GM21528 (cell line): ENCODE data around the gene ZDHHC22.

Experiments
- ATAC-seq: cut with Tn5 transposase; IDR thresholded peaks from one replicate; pipeline ENCODE4 v1.9.1; 2021; ENCODE audit warnings: mild to moderate bottlenecking, moderate library complexity; ENCODE audit not compliant: unreplicated experiment, low FRiP score

ZDHHC22 gene

GRCh38 chr14:77131206-77131605, 10.4 kb downstream of the ZDHHC22 start:
- no peak for ATAC-seq

DNA sequence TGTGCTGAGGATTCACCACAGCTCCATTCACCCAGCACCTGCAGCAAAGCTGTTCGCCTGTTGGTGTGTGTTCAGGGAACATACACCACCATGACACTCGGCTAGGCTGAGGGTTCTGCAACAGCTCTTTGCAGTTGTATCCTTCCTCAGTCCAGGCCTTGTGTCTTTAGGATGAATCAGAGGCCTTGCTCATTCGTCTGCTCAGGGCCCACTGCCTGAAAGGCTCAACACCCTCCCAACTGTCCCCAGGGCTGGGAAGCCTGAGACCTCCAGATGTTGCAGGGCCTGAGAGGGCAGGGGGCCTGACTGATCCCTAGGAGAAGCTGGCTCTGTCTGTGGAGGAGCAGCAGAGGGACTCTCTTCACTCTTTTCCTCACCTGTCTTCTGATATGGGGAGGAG, 11.2 kb downstream of the ZDHHC22 start:
- no peak for ATAC-seq

- no peak for ATAC-seq
These were observed 13.1 kb downstream of the ZDHHC22 start for GRCh38 chr14:77128414-77128891.

GRCh38 chr14:77126461-77126990, 15.1 kb downstream of the ZDHHC22 start:
- no peak for ATAC-seq

DNA sequence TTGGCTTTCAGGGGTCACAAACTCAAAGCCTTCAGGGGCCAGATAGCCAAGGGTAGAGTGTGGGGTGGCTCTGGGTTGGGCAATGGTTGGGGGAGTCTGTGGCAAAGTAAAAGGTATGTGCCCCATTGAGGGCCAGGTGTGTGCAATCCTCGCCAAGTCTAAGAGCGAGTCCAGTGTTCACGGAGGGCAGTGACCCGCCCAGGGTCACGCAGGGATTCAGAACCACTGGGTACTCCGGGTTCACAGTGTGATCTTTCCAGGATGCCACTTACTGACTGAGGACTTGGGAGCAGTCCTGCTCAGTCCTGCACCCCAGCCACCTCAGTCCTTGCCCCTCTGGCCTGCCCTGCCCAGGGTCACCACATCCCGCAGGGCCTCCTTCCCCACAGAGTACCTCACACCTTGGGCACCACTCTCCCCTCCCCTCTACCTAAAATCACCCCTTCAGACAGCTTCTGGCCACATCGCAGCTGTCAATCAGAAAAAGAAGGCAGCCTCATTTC, 15.7 kb downstream of the ZDHHC22 start:
- no peak for ATAC-seq

GRCh38 chr14:77125281-77125801, 16.2 kb downstream of the ZDHHC22 start:
- no peak for ATAC-seq

DNA sequence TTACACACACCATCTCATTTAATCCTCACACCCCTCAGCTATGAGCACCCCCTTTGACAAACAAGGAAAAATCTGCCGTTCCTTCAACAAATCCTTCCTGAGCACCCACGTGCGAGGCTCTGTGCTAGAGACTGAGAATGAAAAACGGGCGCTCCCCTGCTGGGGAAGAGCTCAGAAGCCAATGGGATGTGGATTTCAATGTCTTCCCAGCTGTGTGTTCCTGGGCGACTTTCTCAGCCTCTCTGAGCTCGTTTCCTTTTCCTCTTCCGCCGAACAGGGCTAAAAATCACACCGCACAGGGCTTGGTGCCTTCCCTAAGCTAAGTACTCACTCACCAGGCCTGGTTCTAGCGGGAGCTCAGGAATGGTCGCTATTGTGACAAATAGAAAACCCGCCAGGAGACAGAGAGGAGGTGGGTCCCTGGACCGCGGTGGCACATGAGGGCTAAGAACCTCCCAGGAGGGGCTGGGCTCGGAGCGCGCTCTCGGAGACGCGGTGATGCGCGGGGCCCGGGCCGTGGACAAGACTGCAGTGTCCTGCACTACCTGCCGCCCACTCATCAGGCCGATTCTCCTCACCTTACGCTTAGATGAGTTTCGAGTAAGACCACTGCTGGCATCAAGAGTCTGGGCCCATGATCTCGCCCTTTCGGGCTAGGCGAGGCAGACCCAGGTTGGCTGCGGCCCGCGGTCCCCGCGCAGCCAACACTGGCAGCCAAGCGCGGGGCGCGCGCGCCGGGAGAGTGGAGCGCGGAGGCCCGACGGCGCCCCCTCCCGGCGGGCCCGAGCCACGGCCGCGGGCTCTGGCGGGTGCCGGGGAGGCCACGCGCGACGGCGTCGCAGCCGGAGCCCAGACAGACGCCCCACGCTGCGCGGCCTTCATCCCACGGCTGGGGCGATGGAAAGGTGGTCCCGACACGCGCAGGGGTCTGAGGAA, 17.0 kb downstream of the ZDHHC22 start:
- ATAC-seq, result no peak

- ATAC-seq, result no peak
These were observed 17.9 kb downstream of the ZDHHC22 start for GRCh38 chr14:77123381-77124325.

DNA sequence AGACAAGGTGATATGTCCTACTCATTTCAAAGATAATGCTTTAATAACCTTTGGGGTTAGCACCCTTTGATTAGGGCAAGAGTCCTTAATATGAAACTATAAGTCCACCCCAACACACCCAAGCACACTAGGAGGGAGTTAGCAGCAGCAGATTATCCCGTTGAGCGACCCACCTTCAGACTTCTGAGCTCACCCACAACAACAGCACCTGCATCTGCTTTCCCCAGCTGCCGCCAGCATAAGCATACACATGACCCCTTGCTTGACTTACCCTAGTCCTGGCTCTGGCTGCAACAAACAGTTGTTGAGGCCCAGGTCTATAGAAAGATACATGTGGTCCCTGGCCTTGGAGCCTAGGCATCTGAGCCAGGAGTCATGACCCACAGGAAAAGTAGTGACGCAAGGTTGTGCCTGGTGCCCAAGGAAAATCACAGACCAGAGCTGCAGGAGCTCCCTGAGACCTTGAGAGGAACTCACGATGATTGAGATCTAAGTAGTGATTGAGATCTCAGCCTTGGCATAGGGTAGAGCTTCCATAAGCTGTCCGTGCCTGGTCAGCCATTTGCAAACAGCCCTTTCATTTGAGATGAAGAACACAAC, 19.0 kb downstream of the ZDHHC22 start:
- ATAC-seq, result no peak

- ATAC-seq, result peak; percentile 92
These were observed 20.5 kb downstream of the ZDHHC22 start for GRCh38 chr14:77120771-77121743.

DNA sequence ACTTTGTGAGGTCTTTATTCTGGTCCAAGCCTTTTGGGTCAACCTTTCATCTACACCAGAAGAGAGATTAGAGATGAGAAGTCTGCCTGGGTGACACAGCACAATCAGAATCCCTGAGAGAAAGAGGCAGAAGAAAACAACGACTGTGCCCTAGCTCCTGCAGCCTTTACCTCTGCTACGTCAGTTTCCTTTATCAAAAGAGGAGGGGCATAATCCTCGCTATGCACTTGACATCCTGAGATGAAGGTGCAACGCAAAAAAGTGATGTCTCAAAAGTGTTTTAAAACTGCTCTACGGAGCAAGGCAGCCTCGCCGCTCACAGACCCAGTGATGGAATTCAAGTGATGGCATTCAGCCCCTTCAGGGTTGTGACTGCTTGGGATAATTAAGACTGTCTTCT, 21.7 kb downstream of the ZDHHC22 start:
- no peak for ATAC-seq

GRCh38 chr14:77116172-77116817, 25.3 kb downstream of the ZDHHC22 start:
- no peak for ATAC-seq

DNA sequence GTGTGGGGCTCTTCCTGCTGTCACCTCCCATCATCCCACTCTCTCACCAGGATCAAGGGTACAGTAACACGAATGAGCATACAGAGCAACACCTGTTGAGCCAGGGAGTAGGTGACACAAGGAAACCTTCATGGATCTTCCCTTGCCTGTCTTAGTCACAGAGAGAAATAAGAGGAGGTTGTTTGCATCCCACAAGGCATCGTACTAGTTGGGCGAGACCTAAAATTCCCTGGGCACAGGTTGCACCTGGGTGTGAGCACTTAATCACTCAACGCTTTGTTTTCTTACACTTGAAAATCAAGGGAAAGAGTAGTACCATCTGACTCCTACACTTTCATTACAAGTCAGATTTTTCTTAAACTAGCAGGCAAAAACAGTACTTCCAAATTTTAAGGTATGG, 27.0 kb downstream of the ZDHHC22 start:
- ATAC-seq, result no peak

DNA sequence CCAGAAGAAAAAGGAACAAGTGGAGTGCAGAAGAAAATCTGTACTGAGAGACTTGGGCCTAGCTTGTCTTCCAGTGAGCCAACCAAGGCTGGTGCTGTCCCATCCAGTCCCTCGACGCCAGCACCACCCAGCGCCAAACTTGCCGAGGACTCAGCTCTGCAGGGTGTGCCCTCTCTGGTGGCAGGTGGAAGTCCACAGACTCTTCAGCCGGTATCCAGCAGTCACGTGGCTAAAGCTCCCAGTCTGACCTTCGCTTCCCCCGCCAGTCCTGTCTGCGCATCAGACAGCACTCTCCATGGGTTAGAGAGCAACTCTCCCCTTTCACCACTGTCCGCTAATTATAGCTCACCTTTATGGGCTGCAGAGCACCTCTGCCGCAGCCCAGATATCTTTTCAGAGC, 27.9 kb downstream of the ZDHHC22 start:
- no peak for ATAC-seq

GRCh38 chr14:77111021-77111420, 30.6 kb downstream of the ZDHHC22 start:
- ATAC-seq, result no peak

DNA sequence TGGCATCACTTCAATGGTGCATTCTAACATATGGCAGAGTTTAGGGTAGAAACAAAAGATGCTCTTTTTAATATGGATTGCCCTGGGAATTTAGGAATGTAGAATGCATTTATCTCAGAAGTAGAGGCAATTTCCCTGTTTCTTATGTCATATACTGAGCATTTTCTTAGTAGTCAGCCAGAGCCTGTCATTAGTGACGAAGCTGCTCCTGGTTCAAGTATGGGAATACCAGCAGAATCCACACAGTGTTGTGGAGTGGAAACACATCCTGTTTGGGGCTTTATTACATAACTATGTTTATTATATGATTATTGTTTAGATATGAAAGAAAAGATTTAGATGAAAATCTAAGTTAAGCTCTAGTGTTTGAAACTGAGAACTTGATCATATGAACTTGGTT, 31.3 kb downstream of the ZDHHC22 start:
- ATAC-seq, result no peak

- no peak for ATAC-seq
These were observed 31.9 kb downstream of the ZDHHC22 start for GRCh38 chr14:77109656-77110055.

DNA sequence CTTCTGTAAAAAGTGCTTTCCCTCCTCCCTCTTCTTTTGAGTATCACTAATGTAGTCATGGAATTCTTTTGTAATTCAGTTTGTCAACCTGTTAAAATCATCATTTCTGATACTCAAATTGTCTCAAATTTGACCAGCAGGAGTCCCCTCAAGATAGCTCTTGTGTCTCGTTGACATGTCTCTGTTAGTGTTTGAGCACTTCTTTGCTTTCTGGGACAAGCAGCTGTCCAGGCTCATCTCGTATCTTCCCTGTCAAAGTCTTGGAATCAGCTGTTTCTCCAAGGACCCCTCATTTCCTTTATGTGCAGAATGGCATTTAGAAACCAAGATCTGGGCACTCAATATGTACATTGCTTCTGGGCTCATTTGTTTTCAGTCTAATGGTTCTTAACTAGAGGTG, 32.8 kb downstream of the ZDHHC22 start:
- no peak for ATAC-seq
